ENCODE measurements around the gene USP20.
"Not testable (repeated sequence)": the region's sequence is repeated elsewhere in the genome, so short reads cannot be mapped to it uniquely, and the experiment has no call there.

Gene USP20

DNA sequence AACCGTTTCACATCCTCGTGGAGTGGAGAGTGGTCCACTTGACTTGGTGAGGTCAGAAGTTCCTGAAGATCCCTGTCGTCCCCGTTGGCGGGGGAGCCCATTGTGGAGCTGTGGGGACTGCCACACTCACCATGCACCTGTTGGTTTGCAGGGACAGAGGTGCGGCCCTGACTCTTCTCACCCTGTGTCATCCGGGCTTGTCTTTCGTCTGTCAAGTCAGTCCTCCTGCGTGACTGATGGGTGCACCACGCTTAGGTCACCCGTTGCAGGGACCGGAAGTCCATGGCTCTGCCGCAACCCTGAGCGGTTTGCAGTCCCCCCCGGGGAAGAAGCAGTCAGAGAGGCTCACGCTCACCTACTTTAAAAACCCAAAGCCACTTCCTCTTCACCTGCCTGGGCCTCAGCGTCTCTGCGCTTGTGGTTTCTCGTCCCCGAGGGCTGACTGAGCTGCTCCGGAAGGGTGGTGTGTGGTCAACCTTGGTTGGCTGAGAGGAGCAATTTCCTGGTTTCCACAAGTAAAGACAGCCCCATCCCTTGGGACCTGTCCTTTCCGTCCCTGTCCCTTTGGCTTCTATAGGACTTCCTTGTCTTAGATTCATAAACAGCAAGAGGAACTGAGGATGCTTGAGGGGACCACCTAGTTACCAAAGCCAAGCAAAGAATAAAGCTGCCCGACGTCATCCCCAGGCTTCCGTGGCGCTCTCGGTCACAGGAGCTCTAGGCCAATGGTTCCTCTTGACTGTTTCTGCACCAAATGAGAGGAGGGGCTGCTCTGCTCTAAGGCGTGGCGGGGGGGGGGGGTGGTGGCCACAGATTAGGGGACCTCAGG lies 53.2 kb downstream of the USP20 start:
- no peak overlapping the region for H3K4me3 ChIP-seq (ENCODE audit: low read depth, low read length)
- TF ChIP-seq, protein P1, sequence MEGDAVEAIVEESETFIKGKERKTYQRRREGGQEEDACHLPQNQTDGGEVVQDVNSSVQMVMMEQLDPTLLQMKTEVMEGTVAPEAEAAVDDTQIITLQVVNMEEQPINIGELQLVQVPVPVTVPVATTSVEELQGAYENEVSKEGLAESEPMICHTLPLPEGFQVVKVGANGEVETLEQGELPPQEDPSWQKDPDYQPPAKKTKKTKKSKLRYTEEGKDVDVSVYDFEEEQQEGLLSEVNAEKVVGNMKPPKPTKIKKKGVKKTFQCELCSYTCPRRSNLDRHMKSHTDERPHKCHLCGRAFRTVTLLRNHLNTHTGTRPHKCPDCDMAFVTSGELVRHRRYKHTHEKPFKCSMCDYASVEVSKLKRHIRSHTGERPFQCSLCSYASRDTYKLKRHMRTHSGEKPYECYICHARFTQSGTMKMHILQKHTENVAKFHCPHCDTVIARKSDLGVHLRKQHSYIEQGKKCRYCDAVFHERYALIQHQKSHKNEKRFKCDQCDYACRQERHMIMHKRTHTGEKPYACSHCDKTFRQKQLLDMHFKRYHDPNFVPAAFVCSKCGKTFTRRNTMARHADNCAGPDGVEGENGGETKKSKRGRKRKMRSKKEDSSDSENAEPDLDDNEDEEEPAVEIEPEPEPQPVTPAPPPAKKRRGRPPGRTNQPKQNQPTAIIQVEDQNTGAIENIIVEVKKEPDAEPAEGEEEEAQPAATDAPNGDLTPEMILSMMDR (IDR thresholded peaks at IDR 0.05; ENCODE audit: low read depth, low read length): no peak

DNA sequence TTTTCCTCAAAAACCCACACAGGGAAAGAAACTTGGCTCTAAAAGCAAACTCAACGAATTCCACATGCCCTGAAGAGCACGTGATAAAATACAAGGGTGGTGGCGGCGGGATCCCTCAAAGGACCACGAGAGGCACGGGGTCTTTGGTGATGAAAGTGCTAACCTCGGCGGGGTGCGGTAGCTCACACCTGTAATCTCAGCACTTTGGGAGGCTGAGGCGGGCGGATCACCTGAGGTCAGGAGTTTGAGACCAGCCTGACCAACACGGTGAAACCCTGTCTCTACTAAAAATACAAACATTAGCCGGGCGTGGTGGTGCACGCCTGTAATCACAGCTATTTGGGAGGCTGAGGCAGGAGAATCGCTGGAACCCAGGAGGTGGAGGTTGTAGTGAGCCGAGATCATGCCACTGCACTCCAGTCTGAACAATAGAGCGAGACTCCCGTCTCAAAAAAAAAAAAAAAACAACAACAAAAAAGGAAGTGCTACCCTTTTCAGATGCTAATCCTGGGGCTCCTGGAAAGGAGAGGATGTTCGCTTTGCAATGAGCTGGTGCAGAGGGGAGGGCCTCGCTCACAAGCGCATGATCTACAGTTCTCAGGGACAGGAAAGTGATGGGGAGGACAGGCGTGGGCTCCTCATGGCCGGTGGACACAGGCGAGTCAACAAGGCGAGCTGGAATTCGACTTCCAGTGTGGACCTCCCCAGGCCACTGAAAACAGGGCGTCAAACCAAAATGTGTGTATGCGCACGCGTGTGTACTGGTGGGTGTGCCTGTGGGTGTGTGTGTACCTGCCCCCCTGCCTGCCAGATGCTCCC lies 54.1 kb downstream of the USP20 start:
- H3K4me3 ChIP-seq (ENCODE audit: low read depth, low read length): no peak overlapping the region
- TF ChIP-seq, protein P1 (IDR thresholded peaks at IDR 0.05; ENCODE audit: low read depth, low read length): no peak

DNA sequence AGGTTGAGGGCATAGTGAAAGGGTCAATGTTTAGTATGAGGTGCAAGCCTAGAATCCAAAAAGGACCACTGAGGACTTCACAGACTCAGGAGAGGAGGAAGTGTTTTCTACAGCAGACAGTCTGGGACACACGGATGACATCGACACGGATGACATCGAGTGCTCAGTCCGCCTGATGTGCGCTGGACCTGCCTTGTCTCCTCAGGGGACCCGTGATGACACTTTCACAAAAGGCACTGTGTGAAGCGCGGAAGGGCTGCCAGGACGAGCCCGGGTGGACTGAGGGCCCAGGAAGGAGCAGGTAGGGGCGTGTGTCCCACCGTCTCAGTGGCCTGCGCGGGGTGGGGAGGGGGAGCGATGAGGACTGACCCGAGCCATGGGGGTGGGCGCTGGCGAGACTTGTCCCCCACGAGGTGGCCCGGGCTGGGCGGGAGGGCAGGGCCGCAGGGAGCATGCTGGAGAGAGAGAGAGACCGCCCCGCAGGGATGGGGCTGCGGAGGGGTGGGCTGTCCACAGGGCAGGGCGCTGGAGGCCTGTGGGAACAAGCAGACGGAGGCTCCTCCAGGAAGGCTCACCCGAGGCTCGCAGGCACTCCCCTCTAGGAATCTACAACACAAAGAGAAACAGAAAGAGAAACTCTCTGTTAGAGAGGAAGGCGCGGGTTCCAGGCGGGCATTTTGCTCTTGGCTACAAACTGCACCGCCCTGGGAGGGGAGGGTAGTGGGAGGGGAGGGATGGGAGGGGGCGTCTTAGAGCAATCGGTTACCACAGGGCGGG lies 54.9 kb downstream of the USP20 start:
- no peak overlapping the region for H3K4me3 ChIP-seq (ENCODE audit: low read depth, low read length)
- TF ChIP-seq, protein P1 (IDR thresholded peaks at IDR 0.05; ENCODE audit: low read depth, low read length): no peak

DNA sequence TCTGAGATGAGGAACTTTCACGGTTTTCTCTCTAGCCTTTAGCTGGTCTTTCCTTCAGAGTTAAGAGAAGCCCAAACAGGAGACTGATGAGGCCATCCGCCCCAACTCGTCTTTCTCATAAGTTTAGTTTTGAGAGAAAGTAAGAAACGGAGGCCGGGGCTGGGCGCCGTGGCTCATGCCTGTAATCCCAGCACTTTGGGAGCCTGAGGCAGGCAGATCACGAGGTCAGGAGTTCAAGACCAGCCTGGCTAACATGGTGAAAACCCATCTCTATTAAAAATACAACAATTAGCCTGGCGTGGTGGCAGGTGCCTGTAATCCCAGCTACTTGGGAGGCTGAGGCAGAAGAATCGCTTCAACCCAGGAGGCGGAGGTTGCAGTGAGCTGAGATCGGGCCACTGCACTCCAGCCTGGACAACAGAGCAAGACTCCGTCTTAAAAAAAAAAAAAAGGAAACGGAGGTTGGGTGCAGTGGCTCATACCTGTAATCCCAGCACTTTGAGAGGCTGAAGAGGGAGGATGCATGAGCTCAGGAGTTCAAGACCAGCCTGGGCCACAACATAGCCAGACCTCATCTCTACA lies 55.6 kb downstream of the USP20 start:
- H3K4me3 ChIP-seq (ENCODE audit: low read depth, low read length): not testable (repeated sequence)

DNA sequence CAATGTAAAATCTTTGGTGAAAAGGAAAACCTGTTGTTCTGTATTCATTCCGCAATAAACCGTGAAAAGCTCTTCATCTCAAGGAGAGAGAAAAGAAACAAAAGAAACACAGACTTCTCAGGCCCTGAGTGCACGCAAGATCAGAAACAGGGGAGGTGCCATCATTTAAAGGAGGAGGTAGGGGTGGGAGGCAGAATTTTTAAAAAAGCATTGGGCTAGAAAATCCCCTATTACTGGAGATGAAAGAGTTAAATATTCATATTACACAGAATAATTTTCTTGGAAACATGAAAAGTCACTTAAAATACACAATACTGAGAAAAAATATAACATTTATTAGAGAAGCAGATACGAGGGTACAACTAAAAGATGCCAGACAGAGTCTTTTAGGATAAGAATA lies 56.3 kb downstream of the USP20 start:
- H3K4me3 ChIP-seq (ENCODE audit: low read depth, low read length): no peak overlapping the region

DNA sequence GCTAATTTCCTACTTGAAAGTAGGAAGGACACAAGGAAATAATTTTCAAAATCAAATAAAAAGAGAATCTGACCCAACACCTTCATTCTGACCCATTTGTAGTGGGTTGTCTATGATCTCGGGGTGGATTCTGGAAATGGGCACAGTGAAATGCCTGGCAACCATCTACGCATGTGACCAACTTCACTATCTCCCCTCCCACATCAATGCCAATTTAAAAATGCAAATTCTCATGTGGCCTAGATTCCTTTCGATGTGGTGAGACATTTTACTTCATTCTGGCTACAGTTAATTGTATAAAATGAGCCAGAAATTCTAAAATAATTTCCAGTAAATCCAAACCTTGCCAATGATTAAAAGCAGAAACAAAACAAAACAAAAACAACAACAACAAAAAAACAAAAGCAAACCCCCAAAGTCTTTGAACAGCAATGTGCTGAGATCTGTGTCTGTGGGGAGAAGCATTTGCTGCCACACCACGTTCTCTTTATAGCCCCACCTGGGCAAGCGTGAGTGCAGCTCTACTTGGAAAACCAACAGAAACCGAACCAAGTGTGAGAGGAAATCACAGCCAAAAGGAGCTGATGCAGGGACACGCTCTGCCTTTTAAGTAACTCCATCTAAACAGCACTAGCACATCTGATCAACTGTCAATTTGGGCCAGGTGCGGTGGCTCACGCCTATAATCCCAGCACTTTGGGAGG lies 59.0 kb downstream of the USP20 start:
- TF ChIP-seq, protein P1 (IDR thresholded peaks at IDR 0.05; ENCODE audit: low read depth, low read length): no peak
- H3K4me3 ChIP-seq (ENCODE audit: low read depth, low read length): no peak overlapping the region

More for the DNA sequence above, 56.3 kb downstream of the USP20 start:
- TF ChIP-seq, protein P1 (IDR thresholded peaks at IDR 0.05; ENCODE audit: low read depth, low read length): no peak
